Calu3 (cell line): Measurements from ENCODE around the gene NUPR2. TPM values are rescaled to one million over a fixed set of nuclear protein-coding genes. Genes with fewer than 3 reads are reported as not detected.

Experiments
- BruUV-seq: library from RNA; stranded (reverse); fragments of 400-500 nt; replicated peaks from 2 replicates; lab custom pipeline; 2021; lab: Mats Ljungman, UMichigan
- CTCF ChIA-PET: fragments of 300-600 bp; sonication (Branson Sonifier 250); formaldehyde crosslinking; loops from one replicate; lab custom pipeline; 2022; ENCODE audit warnings: antibody characterized with exemption; lab: Charles Lee
- DNase-seq: peaks from one replicate; pipeline ENCODE4 v3.0.0; 2022
- H3K27ac Mint-ChIP-seq: one replicate; pipeline ENCODE4 v1.8.0; 2022; ENCODE audit warnings: mixed read lengths; ENCODE audit not compliant: unreplicated experiment
- H3K27me3 Mint-ChIP-seq: one replicate; pipeline ENCODE4 v1.8.0; 2022; ENCODE audit warnings: mixed read lengths; ENCODE audit not compliant: unreplicated experiment
- H3K36me3 Mint-ChIP-seq: one replicate; pipeline ENCODE4 v1.8.0; 2022; ENCODE audit warnings: mild to moderate bottlenecking, moderate library complexity, mixed read lengths; ENCODE audit not compliant: insufficient read depth, unreplicated experiment
- H3K4me1 Mint-ChIP-seq: one replicate; pipeline ENCODE4 v1.8.0; 2022; ENCODE audit warnings: mild to moderate bottlenecking, low read depth, mixed read lengths; ENCODE audit not compliant: unreplicated experiment
- H3K4me3 Mint-ChIP-seq: one replicate; pipeline ENCODE4 v1.8.0; 2022; ENCODE audit warnings: mild to moderate bottlenecking, low read depth, moderate library complexity, mixed read lengths; ENCODE audit not compliant: unreplicated experiment
- H3K9me3 Mint-ChIP-seq: one replicate; pipeline ENCODE4 v1.8.0; 2022; ENCODE audit warnings: low read depth, mixed read lengths; ENCODE audit not compliant: unreplicated experiment
- CTCF ChIP-seq: fragments of 200-600 bp; IDR thresholded peaks from one replicate; pipeline ENCODE4 v1.8.0; 2022; ENCODE audit warnings: antibody characterized with exemption; ENCODE audit not compliant: unreplicated experiment
- intact Hi-C: fragments of 100-400 bp; cut with micrococcal nuclease; formaldehyde crosslinking; loops from one replicate; pipeline ENCODE4 v1.10.0; 2022; ENCODE audit not compliant: unreplicated experiment
- total RNA-seq: library from RNA; stranded (reverse); gene quantifications from 2 replicates; pipeline ENCODE4 v1.2.3, GENCODE V29; 2022

The NUPR2 gene
- total RNA-seq, 1 experiment from 2014 or later, result not detected

- intact Hi-C loops, result no loop called here
- H3K27ac Mint-ChIP-seq, result no peak overlapping the region
- no peak overlapping the region for H3K4me3 Mint-ChIP-seq
- peaks cover 50% of the 10 kb centered on the region for H3K36me3 Mint-ChIP-seq
- no peaks in the 10 kb centered on the region for H3K9me3 Mint-ChIP-seq
- TF ChIP-seq CTCF, result no peak
- H3K27me3 Mint-ChIP-seq, result no peaks in the 10 kb centered on the region
- no TSS peak for BruUV-seq
- no peaks in the 10 kb centered on the region for H3K4me1 Mint-ChIP-seq
- no peak for DNase-seq
- CTCF ChIA-PET, result interaction anchor here (0.6 kb wide), 1 partner anchor 59 kb away, joined by 3 read pairs; no protein-coding TSS in a partner anchor
These were observed 24.6 kb downstream of the NUPR2 start for GRCh38 chr7:56091591-56091990.

- no peak overlapping the region for H3K27ac Mint-ChIP-seq
- no peaks in the 10 kb centered on the region for H3K4me1 Mint-ChIP-seq
- no peaks in the 10 kb centered on the region for H3K9me3 Mint-ChIP-seq
- DNase-seq, result no peak
- BruUV-seq, result no TSS peak
- H3K36me3 Mint-ChIP-seq, result peaks cover 57% of the 10 kb centered on the region
- no peak for TF ChIP-seq CTCF
- H3K4me3 Mint-ChIP-seq, result no peak overlapping the region
- intact Hi-C loops, result no loop called here
- no peaks in the 10 kb centered on the region for H3K27me3 Mint-ChIP-seq
- CTCF ChIA-PET, result interaction anchor here (0.9 kb wide), 1 partner anchor 11 kb away, joined by 4 read pairs; no protein-coding TSS in a partner anchor
These were observed 28.8 kb downstream of the NUPR2 start for GRCh38 chr7:56087445-56087844.

GRCh38 chr7:56086761-56087160 is 29.5 kb downstream of the NUPR2 start:
- DNase-seq, result no peak
- TF ChIP-seq CTCF, result no peak
- H3K27me3 Mint-ChIP-seq, result no peaks in the 10 kb centered on the region
- peaks cover 58% of the 10 kb centered on the region for H3K36me3 Mint-ChIP-seq
- H3K9me3 Mint-ChIP-seq, result no peaks in the 10 kb centered on the region
- no TSS peak for BruUV-seq
- CTCF ChIA-PET, result no interaction called here
- H3K4me1 Mint-ChIP-seq, result no peaks in the 10 kb centered on the region
- intact Hi-C loops, result no loop called here
- H3K4me3 Mint-ChIP-seq, result no peak overlapping the region
- no peak overlapping the region for H3K27ac Mint-ChIP-seq

GRCh38 chr7:56083150-56083785 is 32.9 kb downstream of the NUPR2 start:
- no peak overlapping the region for H3K4me3 Mint-ChIP-seq
- H3K27me3 Mint-ChIP-seq, result no peaks in the 10 kb centered on the region
- CTCF ChIA-PET, result no interaction called here
- no TSS peak for BruUV-seq
- no peak for DNase-seq
- no peak overlapping the region for H3K27ac Mint-ChIP-seq
- TF ChIP-seq CTCF, result no peak
- H3K4me1 Mint-ChIP-seq, result no peaks in the 10 kb centered on the region
- intact Hi-C loops, result no loop called here
- H3K36me3 Mint-ChIP-seq, result peaks cover 66% of the 10 kb centered on the region
- no peaks in the 10 kb centered on the region for H3K9me3 Mint-ChIP-seq
